ENCODE results near the gene OR6J1. TPM values are rescaled to one million over a fixed set of nuclear protein-coding genes. Genes with fewer than 3 reads are reported as not detected.
A peak's percentile ranks its signal among the peaks of the same experiment; 100 is the strongest.

Gene OR6J1
- total and polyA plus RNA-seq, 2 donors (not counting 3 experiments of a cell fraction or from before 2014, with no cell fraction given), result not detected

GRCh38 chr14:22589096-22589839 is 54.9 kb downstream of the OR6J1 start, which contains the start of gene DAD1:
TSS of gene DAD1 (minus strand) at chr14:22589224. CDS start at chr14:22589157, 67 bp downstream.
- DNase-seq (ENCODE audit: low read depth, low spot score), result peak; percentile 100
- TSS peak; percentile 83 for BruUV-seq (replicated peaks)
- no peaks in the 10 kb centered on the region for H3K36me3 ChIP-seq (ENCODE audit: control insufficient read depth in 2 of 2, extremely low read depth in 1 of 2, insufficient read depth in 2 of 2, low read length in 2 of 2)
- H3K9me3 ChIP-seq (replicated peaks; ENCODE audit: control insufficient read depth, insufficient read depth, low read length), result no peaks in the 10 kb centered on the region
- no peaks in the 10 kb centered on the region for H4K20me1 ChIP-seq (replicated peaks; ENCODE audit: control insufficient read depth, extremely low read depth, insufficient read depth, low read length)
- peak within 1 kb of the TSS; percentile 70 to 99 (median 92) for H3K4me3 ChIP-seq (replicated peaks in 1 of 3; ENCODE audit: insufficient read depth in 1 of 3, low read depth in 1 of 3, low read length in 3 of 3)
- dilution Hi-C loops (cut with MboI; ENCODE audit: extremely low pct_ligation_motif_present, low sequenced_read_pairs) (no loop called here), intact Hi-C loops (cut with micrococcal nuclease) (loop anchor here (1.0 to 2.0 kb wide), 6 partner anchors 9 to 340 kb away; partner anchors contain the start of genes ABHD4, OXA1L and PRMT5)
- ChIA-PET CTCF (interaction anchor here (0.6 to 8.5 kb wide), 18 partner anchors 9 to 311 kb away, joined by 3 to 102 read pairs (median 4); partner anchors contain the start of gene ABHD4), POLR2A (interaction anchor here (0.6 to 1.2 kb wide), 4 partner anchors 9 to 177 kb away, joined by 3 to 7 read pairs (median 4); partner anchors contain the start of genes ABHD4 and OXA1L)
- H3K9me1 ChIP-seq (replicated peaks; ENCODE audit: control insufficient read depth, extremely low read depth, insufficient read depth, low read length), result no peaks in the 10 kb centered on the region
- peak within 1 kb of the TSS; percentile 84 for H3K27ac ChIP-seq (ENCODE audit: insufficient read depth, low read depth, low read length)
- peak; percentile 99 for FAIRE-seq
- H3K4me2 ChIP-seq (ENCODE audit: insufficient read depth, low read length), result peak within 1 kb of the TSS; percentile 94
- peak within 1 kb of the TSS; percentile 97 for H3K9ac ChIP-seq (replicated peaks; ENCODE audit: extremely low read depth, insufficient read depth, low read length)
- peaks cover 47% of the 10 kb centered on the region for H3K79me2 ChIP-seq (ENCODE audit: control insufficient read depth, insufficient read depth, low read length)
- TF ChIP-seq POLR2AphosphoS5 (IDR thresholded peaks at IDR 0.05; ENCODE audit: insufficient read depth, low read depth, low read length) (peak; percentile 99), GATA2 (IDR thresholded peaks at IDR 0.05; ENCODE audit: insufficient read depth, insufficient read length, low read depth, low read length) (no peak), POLR2A (IDR thresholded peaks at IDR 0.05; ENCODE audit: low read depth, low read length) (peak; percentile 98), JUN (IDR thresholded peaks at IDR 0.05; ENCODE audit: borderline replicate concordance, insufficient read depth, insufficient read length, low read depth) (peak; percentile 4)
- peaks cover 23% of the 10 kb centered on the region for H3K4me1 ChIP-seq (ENCODE audit: control insufficient read depth, extremely low read depth, insufficient read depth, low read length)
- peak within 1 kb of the TSS; percentile 51 for H2AFZ ChIP-seq (ENCODE audit: low read depth, low read length)
- peaks cover 3 to 4% of the 10 kb centered on the region in 2 experiments for H3K27me3 ChIP-seq (ENCODE audit: control insufficient read depth in 2 of 2, insufficient read depth in 2 of 2, low read length in 2 of 2)

DNA sequence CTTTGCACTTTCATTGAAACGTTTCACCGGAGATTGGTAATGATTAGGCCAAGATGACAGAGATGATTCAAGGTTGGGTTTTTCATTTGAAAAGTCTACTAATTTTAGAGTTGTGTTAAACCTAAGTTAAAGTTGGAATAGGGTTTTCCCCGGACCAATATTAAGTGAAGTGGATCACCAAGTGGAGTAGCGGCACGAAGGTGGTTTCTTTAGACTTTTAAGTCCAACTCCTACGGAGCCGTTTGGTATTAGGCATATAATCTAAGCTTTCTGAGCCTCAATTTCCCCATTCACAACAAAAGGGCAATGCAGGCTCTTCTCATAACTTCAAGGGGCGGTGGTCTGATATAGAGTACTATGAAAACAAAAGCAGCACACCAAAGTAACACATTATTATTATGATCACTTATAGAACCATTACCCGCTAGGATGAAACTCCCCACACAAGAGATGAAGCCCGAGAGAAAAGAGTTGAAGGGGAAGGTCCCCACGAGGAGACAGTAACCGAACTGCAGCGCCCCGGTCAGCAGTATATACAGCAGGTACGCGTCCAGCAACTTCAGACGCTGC is 55.5 kb downstream of the OR6J1 start:
- dilution Hi-C loops (cut with MboI; ENCODE audit: extremely low pct_ligation_motif_present, low sequenced_read_pairs), result no loop called here
- ChIA-PET POLR2A (interaction anchor here (0.6 to 1.2 kb wide), 5 partner anchors 10 to 324 kb away, joined by 3 to 7 read pairs (median 3); partner anchors contain the start of genes ABHD4 and OXA1L), CTCF (interaction anchor here (0.8 to 8.5 kb wide), 10 partner anchors 10 to 263 kb away, joined by 3 to 102 read pairs (median 7); partner anchors contain the start of gene ABHD4)

More for the DNA sequence above, 55.5 kb downstream of the OR6J1 start:
- intact Hi-C loops (cut with micrococcal nuclease), result loop anchor here (1.0 to 2.0 kb wide), 6 partner anchors 10 to 340 kb away; partner anchors contain the start of genes ABHD4, OXA1L and PRMT5
- Histone ChIP-seq H3K9me1 (replicated peaks; ENCODE audit: control insufficient read depth, extremely low read depth, insufficient read depth, low read length) (no peaks in the 10 kb centered on the region), H3K9ac (replicated peaks; ENCODE audit: extremely low read depth, insufficient read depth, low read length) (peak overlapping the region; percentile 97), H3K4me2 (ENCODE audit: insufficient read depth, low read length) (peak overlapping the region; percentile 94), H3K4me1 (ENCODE audit: control insufficient read depth, extremely low read depth, insufficient read depth, low read length) (peaks cover 23% of the 10 kb centered on the region), H3K79me2 (ENCODE audit: control insufficient read depth, insufficient read depth, low read length) (peaks cover 53% of the 10 kb centered on the region), H3K27ac (ENCODE audit: insufficient read depth, low read depth, low read length) (peak overlapping the region; percentile 84), H3K27me3 (ENCODE audit: control insufficient read depth in 2 of 2, insufficient read depth in 2 of 2, low read length in 2 of 2) (peaks cover 3 to 4% of the 10 kb centered on the region in 2 experiments), H2AFZ (ENCODE audit: low read depth, low read length) (peak overlapping the region; percentile 51), H4K20me1 (replicated peaks; ENCODE audit: control insufficient read depth, extremely low read depth, insufficient read depth, low read length) (no peaks in the 10 kb centered on the region), H3K9me3 (replicated peaks; ENCODE audit: control insufficient read depth, insufficient read depth, low read length) (no peaks in the 10 kb centered on the region), H3K36me3 (ENCODE audit: control insufficient read depth in 2 of 2, extremely low read depth in 1 of 2, insufficient read depth in 2 of 2, low read length in 2 of 2) (no peaks in the 10 kb centered on the region), H3K4me3 (replicated peaks in 1 of 3; ENCODE audit: insufficient read depth in 1 of 3, low read depth in 1 of 3, low read length in 3 of 3) (peak overlapping the region; percentile 70 to 99 (median 92))
- no peak for FAIRE-seq
- BruUV-seq (replicated peaks), result TSS peak; percentile 71
- TF ChIP-seq MYC (IDR thresholded peaks at IDR 0.05; ENCODE audit: low read depth, low read length), result no peak
- TF ChIP-seq, protein P1, sequence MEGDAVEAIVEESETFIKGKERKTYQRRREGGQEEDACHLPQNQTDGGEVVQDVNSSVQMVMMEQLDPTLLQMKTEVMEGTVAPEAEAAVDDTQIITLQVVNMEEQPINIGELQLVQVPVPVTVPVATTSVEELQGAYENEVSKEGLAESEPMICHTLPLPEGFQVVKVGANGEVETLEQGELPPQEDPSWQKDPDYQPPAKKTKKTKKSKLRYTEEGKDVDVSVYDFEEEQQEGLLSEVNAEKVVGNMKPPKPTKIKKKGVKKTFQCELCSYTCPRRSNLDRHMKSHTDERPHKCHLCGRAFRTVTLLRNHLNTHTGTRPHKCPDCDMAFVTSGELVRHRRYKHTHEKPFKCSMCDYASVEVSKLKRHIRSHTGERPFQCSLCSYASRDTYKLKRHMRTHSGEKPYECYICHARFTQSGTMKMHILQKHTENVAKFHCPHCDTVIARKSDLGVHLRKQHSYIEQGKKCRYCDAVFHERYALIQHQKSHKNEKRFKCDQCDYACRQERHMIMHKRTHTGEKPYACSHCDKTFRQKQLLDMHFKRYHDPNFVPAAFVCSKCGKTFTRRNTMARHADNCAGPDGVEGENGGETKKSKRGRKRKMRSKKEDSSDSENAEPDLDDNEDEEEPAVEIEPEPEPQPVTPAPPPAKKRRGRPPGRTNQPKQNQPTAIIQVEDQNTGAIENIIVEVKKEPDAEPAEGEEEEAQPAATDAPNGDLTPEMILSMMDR (IDR thresholded peaks at IDR 0.05; ENCODE audit: extremely low read depth in 1 of 2, insufficient read depth in 1 of 2, low read depth in 1 of 2, low read length in 2 of 2), result no peak
- no peak for TF ChIP-seq MAX (IDR thresholded peaks at IDR 0.05; ENCODE audit: insufficient read depth, insufficient read length)
- no peak for TF ChIP-seq POLR2A (IDR thresholded peaks at IDR 0.05; ENCODE audit: low read depth, low read length)
- TF ChIP-seq GATA2 (IDR thresholded peaks at IDR 0.05; ENCODE audit: insufficient read depth, insufficient read length, low read depth, low read length), result no peak
- TF ChIP-seq JUN (IDR thresholded peaks at IDR 0.05; ENCODE audit: borderline replicate concordance, insufficient read depth, insufficient read length, low read depth), result no peak
- no peak for TF ChIP-seq FOS (IDR thresholded peaks at IDR 0.05; ENCODE audit: borderline replicate concordance, insufficient read depth, low read length)
- no peak for TF ChIP-seq EZH2 (IDR thresholded peaks at IDR 0.05; ENCODE audit: borderline replicate concordance, low read depth, low read length, severe bottlenecking)
- TF ChIP-seq POLR2AphosphoS5 (IDR thresholded peaks at IDR 0.05; ENCODE audit: insufficient read depth, low read depth, low read length), result no peak
- no peak for DNase-seq (ENCODE audit: low read depth, low spot score)
